ENCODE data around the gene TECR. TPM values are rescaled to one million over a fixed set of nuclear protein-coding genes. Genes with fewer than 3 reads are reported as not detected.

TECR gene
- total and polyA plus RNA-seq, 9 of the 15 experiments (the other 6 are each of a cell fraction or from before 2014, with no cell fraction given), result 29.3 to 211 (median 81.4) TPM

- TF ChIP-seq ZNF318 (IDR thresholded peaks at IDR 0.05; ENCODE audit: borderline replicate concordance in 1 of 2, low read depth in 1 of 2) (no peak), ZNF12 (CRISPR knock-in tag; IDR thresholded peaks at IDR 0.05) (no peak), ARID2 (IDR thresholded peaks at IDR 0.05) (no peak), EWSR1 (IDR thresholded peaks at IDR 0.05; ENCODE audit: borderline replicate concordance, low read depth, partially characterized antibody) (no peak), SIX5 (IDR thresholded peaks at IDR 0.05; ENCODE audit: borderline replicate concordance in 1 of 2, insufficient read depth in 1 of 2, low read depth in 1 of 2, low read length in 2 of 2) (no peak), DMBX1 (CRISPR knock-in tag; IDR thresholded peaks at IDR 0.05; ENCODE audit: borderline replicate concordance) (no peak), TFAP4 (CRISPR knock-in tag; IDR thresholded peaks at IDR 0.05; ENCODE audit: borderline replicate concordance) (peak; percentile 71; the same call in 1 of the 2 replicates), ZBTB9 (CRISPR knock-in tag; IDR thresholded peaks at IDR 0.05) (no peak), CUX1 (CRISPR knock-in tag; IDR thresholded peaks at IDR 0.05) (no peak), FOXK1 (CRISPR knock-in tag; IDR thresholded peaks at IDR 0.05; ENCODE audit: borderline replicate concordance) (0 out of 2 replicates have a peak, but pooled peaks have one; percentile 73)
Observed at GRCh38 chr19:14556662-14557188, 27.3 kb downstream of the TECR start (continued).
